ENCODE results near the gene ZNF354B.
"Not testable (repeated sequence)": the region's sequence is repeated elsewhere in the genome, so short reads cannot be mapped to it uniquely, and the experiment has no call there.

Gene ZNF354B

GRCh38 chr5:178870411-178870810, 10.7 kb downstream of the ZNF354B start:
- in situ Hi-C loops (cut with HindIII; ENCODE audit: low pct_ligation_motif_present, low pct_unique_long_range_greater_than_20kb, low sequenced_read_pairs), result no loop called here
- no peak for DNase-seq

DNA sequence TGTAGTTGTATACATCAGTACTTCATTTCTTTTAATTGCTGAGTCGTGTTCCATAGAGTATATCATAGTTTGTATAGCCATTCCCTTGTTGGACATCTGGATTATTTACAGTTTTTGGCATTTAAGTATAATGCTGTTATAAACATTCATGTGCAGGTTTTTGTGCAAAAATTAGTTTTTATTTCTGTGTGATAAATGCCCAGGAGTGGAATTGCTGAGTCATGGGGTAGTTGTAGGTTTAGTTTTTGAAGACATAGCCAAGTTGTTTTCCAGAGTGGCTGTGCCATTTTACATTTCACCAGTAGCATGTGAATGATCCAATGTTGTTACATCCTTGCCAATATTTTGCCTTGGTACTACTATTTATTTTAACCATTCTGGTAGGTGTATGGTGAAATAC, 12.5 kb downstream of the ZNF354B start:
- in situ Hi-C loops (cut with HindIII; ENCODE audit: low pct_ligation_motif_present, low pct_unique_long_range_greater_than_20kb, low sequenced_read_pairs), result no loop called here
- DNase-seq, result no peak

DNA sequence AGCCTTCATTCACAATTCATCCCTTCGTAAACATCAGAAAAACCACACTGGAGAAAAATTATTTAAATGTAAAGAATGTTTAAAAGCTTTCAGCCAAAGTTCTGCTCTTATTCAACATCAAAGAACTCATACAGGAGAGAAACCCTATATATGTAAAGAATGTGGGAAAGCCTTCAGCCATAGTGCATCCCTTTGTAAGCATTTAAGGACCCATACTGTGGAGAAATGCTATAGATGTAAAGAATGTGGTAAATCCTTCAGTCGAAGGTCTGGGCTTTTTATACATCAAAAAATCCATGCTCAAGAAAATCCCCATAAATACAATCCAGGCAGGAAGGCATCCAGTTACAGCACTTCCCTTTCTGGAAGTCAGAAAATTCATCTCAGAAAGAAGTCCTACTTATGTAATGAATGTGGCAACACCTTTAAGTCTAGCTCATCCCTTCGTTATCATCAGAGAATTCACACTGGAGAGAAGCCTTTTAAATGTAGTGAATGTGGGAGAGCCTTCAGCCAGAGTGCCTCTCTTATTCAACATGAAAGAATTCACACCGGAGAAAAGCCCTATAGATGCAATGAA, 23.5 kb downstream of the ZNF354B start:
- in situ Hi-C loops (cut with HindIII; ENCODE audit: low pct_ligation_motif_present, low pct_unique_long_range_greater_than_20kb, low sequenced_read_pairs); DNase-seq: not testable (repeated sequence)

GRCh38 chr5:178883815-178884430, 24.2 kb downstream of the ZNF354B start:
- in situ Hi-C loops (cut with HindIII; ENCODE audit: low pct_ligation_motif_present, low pct_unique_long_range_greater_than_20kb, low sequenced_read_pairs), result no loop called here
- no peak for DNase-seq

DNA sequence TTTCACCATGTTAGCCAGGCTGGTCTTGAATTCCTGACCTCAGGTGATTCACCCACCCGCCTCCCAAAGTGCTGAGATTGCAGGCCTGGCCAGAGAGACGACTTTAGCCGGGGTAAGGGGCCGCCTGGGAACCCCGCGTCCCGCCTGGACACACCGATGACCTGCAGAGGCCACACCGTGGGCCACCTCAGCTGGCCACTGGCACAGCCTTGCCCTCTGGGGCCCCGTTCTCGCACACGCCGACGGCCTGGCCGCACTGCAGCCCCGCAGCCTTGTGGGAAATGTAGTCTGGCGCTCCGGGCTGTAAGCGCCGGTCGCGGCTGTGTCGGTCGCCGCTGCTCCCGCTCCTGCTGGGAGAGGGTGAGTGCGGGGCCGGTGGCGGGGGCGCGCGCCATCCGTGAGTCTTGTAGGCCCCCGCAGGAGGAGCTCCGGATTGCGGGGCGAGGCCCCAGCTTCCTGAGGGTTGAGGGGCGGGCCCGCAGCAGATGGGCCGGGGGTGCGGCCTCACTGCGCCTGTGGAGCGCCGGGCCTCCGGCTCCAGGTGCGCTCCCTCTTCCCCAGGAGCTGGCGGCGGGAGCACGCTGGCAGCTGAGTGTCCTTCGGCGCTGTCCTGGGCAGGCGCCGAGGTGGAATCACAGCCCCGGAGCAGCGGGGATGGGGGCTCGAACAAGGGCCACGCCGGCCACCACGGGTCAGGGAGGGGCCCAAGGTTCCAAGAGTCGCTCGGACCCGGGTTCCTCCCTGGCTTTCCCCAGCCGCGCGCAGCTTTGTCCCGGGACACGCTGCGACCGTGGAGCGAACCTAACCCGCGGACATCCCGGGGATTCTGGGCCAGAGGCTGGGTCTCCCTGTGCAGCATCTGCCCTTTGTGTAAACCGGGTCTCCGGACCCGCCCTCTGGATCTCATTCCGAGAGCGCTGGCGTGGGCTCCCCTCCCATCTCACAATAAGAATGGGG, 36.1 kb downstream of the ZNF354B start, which contains the start of gene ZFP2:
TSS of gene ZFP2 (plus strand) at position 299 of the 957 bp plus-strand sequence. CDS start 35,401 bp downstream, outside the sequence.
- in situ Hi-C loops (cut with HindIII; ENCODE audit: low pct_ligation_motif_present, low pct_unique_long_range_greater_than_20kb, low sequenced_read_pairs), result no loop called here
- DNase-seq, result no peak

DNA sequence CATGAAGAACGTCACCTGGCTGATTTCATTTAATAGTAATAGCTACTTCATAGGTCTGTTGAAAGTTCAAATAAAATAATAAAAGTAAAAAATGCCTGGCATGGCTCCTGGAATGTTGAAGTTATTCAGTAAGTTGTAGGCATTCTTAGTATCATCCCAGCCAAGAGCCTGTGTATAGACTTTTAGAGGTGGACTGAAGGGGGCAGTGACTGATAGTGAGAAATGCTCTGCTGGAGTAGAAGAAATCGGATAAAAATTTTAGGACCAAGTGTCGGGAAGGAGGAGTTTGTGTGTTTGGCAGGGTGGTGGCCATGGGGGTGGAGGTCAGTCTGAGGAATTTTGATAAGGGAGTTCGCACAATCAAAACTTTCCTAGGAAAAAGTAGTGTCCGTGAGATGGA, 39.5 kb downstream of the ZNF354B start:
- in situ Hi-C loops (cut with HindIII; ENCODE audit: low pct_ligation_motif_present, low pct_unique_long_range_greater_than_20kb, low sequenced_read_pairs), result no loop called here
- DNase-seq, result no peak

DNA sequence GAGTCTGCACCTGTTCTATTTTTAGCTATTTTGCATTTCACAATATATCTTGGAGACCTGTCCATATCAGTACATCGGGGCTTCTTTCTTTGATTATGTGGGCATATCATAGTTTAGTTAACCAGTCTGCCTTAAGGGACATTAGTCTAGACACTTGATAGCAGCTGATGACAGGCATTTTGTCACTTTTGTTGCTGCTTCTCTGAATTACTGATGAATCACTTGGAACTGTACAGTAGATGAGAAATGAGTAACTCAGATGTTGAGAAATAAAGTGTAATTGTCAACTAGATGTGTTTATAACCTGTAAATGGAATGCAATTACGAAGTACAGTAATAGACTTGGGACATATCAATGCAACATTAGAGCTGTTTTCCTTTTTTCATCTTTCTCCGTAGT, 43.1 kb downstream of the ZNF354B start:
- in situ Hi-C loops (cut with HindIII; ENCODE audit: low pct_ligation_motif_present, low pct_unique_long_range_greater_than_20kb, low sequenced_read_pairs), result no loop called here

GRCh38 chr5:178931846-178932760, 72.3 kb downstream of the ZNF354B start:
- DNase-seq, result no peak
- in situ Hi-C loops (cut with HindIII; ENCODE audit: low pct_ligation_motif_present, low pct_unique_long_range_greater_than_20kb, low sequenced_read_pairs), result no loop called here

More for the DNA sequence above, 43.1 kb downstream of the ZNF354B start:
- no peak for DNase-seq
